ENCODE measurements around the gene ZNF90. TPM values are rescaled to one million over a fixed set of nuclear protein-coding genes. Genes with fewer than 3 reads are reported as not detected.
A peak's percentile ranks its signal among the peaks of the same experiment; 100 is the strongest.

ZNF90 gene
- total RNA-seq = 5.4 TPM

- TF ChIP-seq POLR2AphosphoS5 (IDR thresholded peaks at IDR 0.05; ENCODE audit: insufficient read depth in 1 of 2, low read depth in 1 of 2) = peak; percentile 65 to 83
- TF ChIP-seq, protein P1, sequence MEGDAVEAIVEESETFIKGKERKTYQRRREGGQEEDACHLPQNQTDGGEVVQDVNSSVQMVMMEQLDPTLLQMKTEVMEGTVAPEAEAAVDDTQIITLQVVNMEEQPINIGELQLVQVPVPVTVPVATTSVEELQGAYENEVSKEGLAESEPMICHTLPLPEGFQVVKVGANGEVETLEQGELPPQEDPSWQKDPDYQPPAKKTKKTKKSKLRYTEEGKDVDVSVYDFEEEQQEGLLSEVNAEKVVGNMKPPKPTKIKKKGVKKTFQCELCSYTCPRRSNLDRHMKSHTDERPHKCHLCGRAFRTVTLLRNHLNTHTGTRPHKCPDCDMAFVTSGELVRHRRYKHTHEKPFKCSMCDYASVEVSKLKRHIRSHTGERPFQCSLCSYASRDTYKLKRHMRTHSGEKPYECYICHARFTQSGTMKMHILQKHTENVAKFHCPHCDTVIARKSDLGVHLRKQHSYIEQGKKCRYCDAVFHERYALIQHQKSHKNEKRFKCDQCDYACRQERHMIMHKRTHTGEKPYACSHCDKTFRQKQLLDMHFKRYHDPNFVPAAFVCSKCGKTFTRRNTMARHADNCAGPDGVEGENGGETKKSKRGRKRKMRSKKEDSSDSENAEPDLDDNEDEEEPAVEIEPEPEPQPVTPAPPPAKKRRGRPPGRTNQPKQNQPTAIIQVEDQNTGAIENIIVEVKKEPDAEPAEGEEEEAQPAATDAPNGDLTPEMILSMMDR (IDR thresholded peaks at IDR 0.05) = no peak
- peak within 1 kb of the TSS; percentile 68 for H3K27ac ChIP-seq
Observed at GRCh38 chr19:20077791-20078463, at the start of gene ZNF90. Gene ZNF90, plus strand, starts transcription at chr19:20078000. Its CDS starts 133 bp downstream, at chr19:20078133.

GRCh38 chr19:20028611-20029010, 49.2 kb upstream of the ZNF90 start:
- Histone ChIP-seq H3K27ac (no peak overlapping the region), H3K9me3 (no peaks in the 10 kb centered on the region), H3K4me3 (no peak overlapping the region), H3K36me3 (peaks cover 0 to 18% of the 10 kb centered on the region in 2 donors), H3K27me3 (no peaks in the 10 kb centered on the region), H3K4me1 (no peaks in the 10 kb centered on the region)
- TF ChIP-seq POLR2AphosphoS5 (IDR thresholded peaks at IDR 0.05; ENCODE audit: insufficient read depth in 1 of 2, low read depth in 1 of 2) (no peak), POLR2A (IDR thresholded peaks at IDR 0.05) (no peak)
- no peak for DNase-seq (ENCODE audit: extremely low spot score in 2 of 2)
- intact Hi-C loops (cut with DNase I) = no loop called here

More at GRCh38 chr19:20077791-20078463, at the start of gene ZNF90:
- Histone ChIP-seq H3K4me3 (peak within 1 kb of the TSS; percentile 65 to 69), H3K9me3 (no peaks in the 10 kb centered on the region), H3K36me3 (no peaks in the 10 kb centered on the region), H3K27me3 (no peaks in the 10 kb centered on the region), H3K4me1 (peaks cover 23% of the 10 kb centered on the region)
- peak in 1 of 2 donors; percentile 98 for DNase-seq (ENCODE audit: extremely low spot score in 2 of 2)
- intact Hi-C loops (cut with DNase I) = no loop called here

GRCh38 chr19:20035935-20036334, 41.9 kb upstream of the ZNF90 start:
- H3K4me3 ChIP-seq = no peak overlapping the region
- no peak for DNase-seq (ENCODE audit: extremely low spot score in 2 of 2)
- intact Hi-C loops (cut with DNase I) = no loop called here
- no peaks in the 10 kb centered on the region for H3K9me3 ChIP-seq
- H3K27me3 ChIP-seq = no peaks in the 10 kb centered on the region
- peaks cover 17% of the 10 kb centered on the region for H3K4me1 ChIP-seq
- H3K36me3 ChIP-seq = no peaks in the 10 kb centered on the region
- H3K27ac ChIP-seq = no peak overlapping the region
- TF ChIP-seq POLR2AphosphoS5 (IDR thresholded peaks at IDR 0.05; ENCODE audit: insufficient read depth in 1 of 2, low read depth in 1 of 2) = no peak
- TF ChIP-seq, protein P1 (IDR thresholded peaks at IDR 0.05) = no peak
- TF ChIP-seq POLR2A (IDR thresholded peaks at IDR 0.05) = no peak

- H3K4me3 ChIP-seq = peak overlapping the region; percentile 71 to 89
- intact Hi-C loops (cut with DNase I) = no loop called here
- H3K27ac ChIP-seq = peak overlapping the region; percentile 71
- no peak for DNase-seq (ENCODE audit: extremely low spot score in 2 of 2)
- H3K4me1 ChIP-seq = peaks cover 17% of the 10 kb centered on the region
- H3K36me3 ChIP-seq = no peaks in the 10 kb centered on the region
- no peaks in the 10 kb centered on the region for H3K27me3 ChIP-seq
- TF ChIP-seq POLR2AphosphoS5 (IDR thresholded peaks at IDR 0.05; ENCODE audit: insufficient read depth in 1 of 2, low read depth in 1 of 2) = no peak
- TF ChIP-seq, protein P1 (IDR thresholded peaks at IDR 0.05) = no peak
- TF ChIP-seq POLR2A (IDR thresholded peaks at IDR 0.05) = no peak
- no peaks in the 10 kb centered on the region for H3K9me3 ChIP-seq
Observed at GRCh38 chr19:20038358-20039202, 39.2 kb upstream of the ZNF90 start.

DNA sequence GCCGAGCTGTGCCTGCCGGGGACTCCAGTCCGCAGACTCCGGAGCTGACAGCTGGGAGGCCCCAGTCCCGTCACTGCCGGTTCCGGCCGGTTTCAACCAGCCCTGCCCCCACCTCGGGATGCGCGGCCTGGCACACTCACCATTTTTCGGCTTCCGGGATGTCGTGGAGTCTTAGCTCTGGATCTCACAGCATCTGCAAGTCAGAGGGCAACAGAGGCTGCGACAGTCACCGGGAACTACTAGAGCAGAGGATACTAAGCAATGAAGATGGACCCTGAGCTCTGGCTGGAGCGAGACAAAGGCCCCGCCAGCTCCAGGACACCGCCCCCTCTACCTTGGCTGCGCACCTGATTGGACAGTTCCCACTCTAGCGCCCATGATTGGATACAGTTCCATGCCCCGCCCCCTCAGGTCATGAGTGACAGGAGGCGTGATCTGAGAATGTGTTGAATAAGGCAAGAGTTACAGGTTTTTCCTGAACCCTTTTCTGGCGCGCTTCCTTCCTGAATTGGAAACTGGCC, 38.5 kb upstream of the ZNF90 start, which contains the start of gene ZNF682:
Gene ZNF682 (minus strand): TSS at position 303 of the 521 bp plus-strand sequence. CDS start 160 bp downstream, at position 143.
- DNase-seq (ENCODE audit: extremely low spot score in 2 of 2) = peak; percentile 97 to 98
- Histone ChIP-seq H3K4me1 (peaks cover 18% of the 10 kb centered on the region), H3K4me3 (peak within 1 kb of the TSS; percentile 71 to 89), H3K9me3 (no peaks in the 10 kb centered on the region), H3K27ac (peak within 1 kb of the TSS; percentile 71), H3K27me3 (no peaks in the 10 kb centered on the region), H3K36me3 (no peaks in the 10 kb centered on the region)
- intact Hi-C loops (cut with DNase I) = no loop called here
- TF ChIP-seq POLR2A (IDR thresholded peaks at IDR 0.05) (no peak), POLR2AphosphoS5 (IDR thresholded peaks at IDR 0.05; ENCODE audit: insufficient read depth in 1 of 2, low read depth in 1 of 2) (peak; percentile 77 to 80)

All from vagina (tissue), 2 donors.